ENCODE results near the gene CLIC4. TPM values are rescaled to one million over a fixed set of nuclear protein-coding genes. Genes with fewer than 3 reads are reported as not detected.

Gene CLIC4
- total RNA-seq, 1 experiment from 2014 or later, result 123 TPM

GRCh38 chr1:24858277-24858676, 113.0 kb downstream of the CLIC4 start:
- no peak for DNase-seq (ENCODE audit: low read depth, low spot score)
- in situ Hi-C loops (cut with HindIII; ENCODE audit: low pct_unique_long_range_greater_than_20kb, low sequenced_read_pairs), result no loop called here

- in situ Hi-C loops (cut with HindIII; ENCODE audit: low pct_unique_long_range_greater_than_20kb, low sequenced_read_pairs), result no loop called here
- no peak for DNase-seq (ENCODE audit: low read depth, low spot score)
These were observed 114.1 kb downstream of the CLIC4 start for GRCh38 chr1:24859063-24860010.

DNA sequence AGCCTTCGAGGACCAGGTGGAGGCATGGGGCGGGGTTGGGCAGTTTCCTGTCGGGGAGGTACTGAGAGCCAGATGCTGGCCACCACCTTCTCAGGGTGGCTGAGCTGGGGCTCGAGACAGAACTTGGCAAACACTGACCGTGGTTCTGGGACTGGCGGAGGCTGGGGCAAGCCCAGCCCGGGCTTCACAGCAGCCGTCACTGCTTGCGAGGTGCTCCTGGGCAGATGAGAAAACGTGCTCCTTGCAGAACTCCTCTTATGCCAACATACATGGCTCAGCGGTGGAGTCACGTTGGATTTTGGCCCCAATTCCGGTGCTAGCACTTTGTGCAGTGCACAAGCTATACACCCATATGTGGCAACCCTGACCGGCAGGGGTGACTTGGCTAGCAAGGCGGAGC, 115.6 kb downstream of the CLIC4 start:
- in situ Hi-C loops (cut with HindIII; ENCODE audit: low pct_unique_long_range_greater_than_20kb, low sequenced_read_pairs), result no loop called here
- DNase-seq (ENCODE audit: low read depth, low spot score), result no peak

GRCh38 chr1:24861821-24862727, 116.8 kb downstream of the CLIC4 start:
- DNase-seq (ENCODE audit: low read depth, low spot score), result no peak
- in situ Hi-C loops (cut with HindIII; ENCODE audit: low pct_unique_long_range_greater_than_20kb, low sequenced_read_pairs), result no loop called here

DNA sequence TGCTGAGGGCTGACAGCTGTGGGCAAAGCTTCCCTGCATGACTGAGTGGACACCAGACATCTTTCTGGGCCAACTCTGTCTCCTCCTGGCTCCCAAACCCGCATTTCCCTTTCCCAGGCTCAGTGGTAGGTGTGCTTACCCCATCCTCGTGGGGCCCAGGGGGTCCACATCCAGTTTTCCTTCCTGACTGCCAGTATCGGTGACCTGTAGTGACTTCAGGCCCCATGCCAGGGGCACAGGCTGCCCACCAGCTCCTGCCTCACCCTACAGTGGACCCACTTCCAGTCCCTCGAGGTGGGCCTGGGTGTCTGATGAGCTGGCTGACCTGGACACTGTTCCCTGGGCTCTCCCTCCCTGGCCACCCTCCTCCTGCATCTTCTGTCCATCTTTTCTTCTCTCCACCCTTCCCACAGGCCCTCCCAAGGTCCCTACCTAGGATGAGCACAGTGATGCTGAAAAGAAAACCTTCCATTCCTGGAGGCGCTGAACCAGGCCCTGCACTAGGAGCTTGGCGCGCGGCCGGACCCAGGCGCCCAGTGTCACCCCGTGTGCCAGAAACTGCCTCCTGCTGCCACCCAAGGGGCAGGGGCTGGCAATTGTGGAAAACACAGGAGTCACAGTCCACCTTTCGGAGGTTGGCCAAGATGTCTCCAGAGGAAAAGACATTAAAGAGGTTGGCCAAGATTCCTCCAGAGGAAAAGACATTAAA, 117.7 kb downstream of the CLIC4 start:
- in situ Hi-C loops (cut with HindIII; ENCODE audit: low pct_unique_long_range_greater_than_20kb, low sequenced_read_pairs), result no loop called here
- DNase-seq (ENCODE audit: low read depth, low spot score), result no peak

DNA sequence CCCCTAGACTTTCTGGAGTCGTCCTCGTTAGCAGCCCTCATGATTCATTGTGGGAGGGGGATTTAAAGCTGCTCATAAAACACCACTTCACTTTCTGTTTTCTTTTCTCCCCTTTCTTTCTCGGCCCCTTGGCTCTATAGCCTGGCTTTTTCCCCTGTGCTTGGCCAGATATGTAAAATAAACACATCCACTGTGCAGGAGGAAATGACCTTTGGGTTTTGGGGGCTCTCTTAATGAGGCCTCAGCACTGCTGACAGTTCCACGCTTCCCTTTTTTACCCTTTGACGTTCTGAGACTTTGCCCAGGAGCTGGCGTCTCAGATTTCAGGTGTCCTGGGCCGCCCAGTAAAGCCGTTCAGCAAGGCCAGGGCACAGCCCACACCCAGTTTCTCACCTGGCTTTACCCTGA, 119.1 kb downstream of the CLIC4 start:
- DNase-seq (ENCODE audit: low read depth, low spot score), result no peak
- in situ Hi-C loops (cut with HindIII; ENCODE audit: low pct_unique_long_range_greater_than_20kb, low sequenced_read_pairs), result no loop called here

GRCh38 chr1:24865168-24865567, 119.9 kb downstream of the CLIC4 start:
- in situ Hi-C loops (cut with HindIII; ENCODE audit: low pct_unique_long_range_greater_than_20kb, low sequenced_read_pairs), result no loop called here
- no peak for DNase-seq (ENCODE audit: low read depth, low spot score)

DNA sequence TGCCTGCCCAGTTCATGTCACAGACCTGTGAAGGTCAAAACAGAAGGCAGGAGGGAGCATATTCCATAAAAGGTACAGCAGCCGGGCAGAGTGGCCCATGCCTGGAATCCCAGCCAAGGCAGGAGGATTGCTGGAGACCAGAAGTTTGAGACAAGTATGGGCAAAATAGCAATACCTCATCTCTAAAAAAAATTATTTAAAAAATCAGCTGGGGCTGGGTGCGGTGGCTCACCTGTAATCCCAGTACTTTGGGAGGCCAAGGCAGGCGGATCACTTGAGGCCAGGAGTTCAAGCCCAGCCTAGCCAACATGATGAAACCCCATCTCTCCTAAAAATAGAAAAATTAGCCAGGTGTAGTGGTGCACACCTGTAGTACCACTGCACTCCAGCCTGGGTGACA, 120.3 kb downstream of the CLIC4 start:
- DNase-seq (ENCODE audit: low read depth, low spot score), result no peak
- in situ Hi-C loops (cut with HindIII; ENCODE audit: low pct_unique_long_range_greater_than_20kb, low sequenced_read_pairs), result no loop called here

DNA sequence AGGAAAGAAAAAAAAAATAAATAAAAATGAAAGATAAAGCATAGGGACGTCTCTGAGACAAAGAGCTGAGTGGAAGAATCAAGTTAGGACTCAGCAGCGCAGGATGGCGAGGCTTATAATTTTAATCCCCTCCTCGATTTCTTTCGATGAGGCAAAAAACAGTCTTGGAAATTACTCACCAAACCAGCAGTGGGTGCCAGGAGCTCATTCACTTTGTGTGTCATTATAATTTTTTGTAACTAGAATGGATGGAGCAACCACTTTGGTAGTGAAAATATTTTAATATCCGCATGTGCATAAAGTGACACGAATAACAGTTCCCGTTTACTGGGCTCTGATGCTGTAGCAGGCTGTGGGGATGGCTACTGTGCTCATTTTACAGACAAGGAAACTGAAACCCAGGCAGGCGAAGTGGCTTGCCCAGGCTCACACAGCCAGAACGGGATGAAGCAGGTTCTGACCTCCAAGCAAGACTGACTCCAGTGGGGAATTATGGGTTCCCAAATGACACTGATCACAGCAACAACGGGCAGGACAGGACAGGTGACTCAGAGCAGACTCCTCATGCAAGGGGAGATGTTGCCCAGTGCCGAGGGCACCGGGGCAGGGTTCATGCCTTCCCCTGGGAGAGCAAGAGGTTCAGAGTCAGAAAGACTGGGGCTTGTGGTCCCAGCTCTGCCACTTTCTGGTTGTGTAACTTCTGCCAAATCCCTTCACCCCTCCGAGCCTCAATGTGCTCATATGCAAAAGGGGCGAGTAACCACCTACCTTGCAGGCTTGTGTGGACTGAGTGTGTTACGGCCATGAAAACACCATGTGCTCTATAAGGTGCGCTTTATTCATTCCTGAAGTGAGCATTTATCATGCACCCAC, 121.2 kb downstream of the CLIC4 start:
- DNase-seq (ENCODE audit: low read depth, low spot score), result no peak
- in situ Hi-C loops (cut with HindIII; ENCODE audit: low pct_unique_long_range_greater_than_20kb, low sequenced_read_pairs), result no loop called here

- in situ Hi-C loops (cut with HindIII; ENCODE audit: low pct_unique_long_range_greater_than_20kb, low sequenced_read_pairs), result no loop called here
These were observed 122.0 kb downstream of the CLIC4 start for GRCh38 chr1:24867084-24867870.

GRCh38 chr1:24868016-24868875, 123.0 kb downstream of the CLIC4 start:
- no peak for DNase-seq (ENCODE audit: low read depth, low spot score)
- in situ Hi-C loops (cut with HindIII; ENCODE audit: low pct_unique_long_range_greater_than_20kb, low sequenced_read_pairs), result no loop called here

More at GRCh38 chr1:24867084-24867870, 122.0 kb downstream of the CLIC4 start:
- no peak for DNase-seq (ENCODE audit: low read depth, low spot score)

DNA sequence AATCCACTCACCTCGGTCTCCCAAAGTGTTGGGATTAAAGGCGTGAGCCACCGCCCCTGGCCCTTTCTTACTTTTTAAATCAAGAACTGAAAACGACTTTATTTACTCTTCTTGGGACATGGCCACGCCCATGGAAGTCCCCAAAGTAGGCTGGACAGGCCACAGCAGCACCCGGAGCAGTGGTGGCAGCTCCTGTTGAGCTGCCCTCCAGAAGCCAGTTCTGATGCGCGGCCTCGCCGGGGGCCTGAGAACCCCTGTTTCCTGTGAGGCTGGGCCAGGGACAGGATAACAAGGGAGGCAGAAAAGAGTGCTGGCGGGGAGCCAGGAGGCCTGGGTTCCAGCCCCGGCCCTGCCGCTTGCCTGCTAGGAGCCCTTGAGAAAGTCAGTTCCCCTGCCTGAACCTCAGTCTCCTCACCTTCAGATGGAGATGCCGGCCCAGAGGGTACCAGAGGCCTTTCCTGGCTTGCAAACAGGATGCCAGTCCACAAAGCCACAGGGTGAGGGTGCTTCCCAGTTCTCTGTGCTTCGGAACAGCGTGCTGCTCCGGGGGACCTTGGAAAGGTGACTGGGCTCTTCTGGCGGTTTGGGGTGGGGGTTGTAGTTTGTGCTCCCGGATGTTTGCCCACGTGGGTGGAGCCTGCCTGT, 125.4 kb downstream of the CLIC4 start:
- DNase-seq (ENCODE audit: low read depth, low spot score), result no peak
- in situ Hi-C loops (cut with HindIII; ENCODE audit: low pct_unique_long_range_greater_than_20kb, low sequenced_read_pairs), result no loop called here

GRCh38 chr1:24871306-24871901, 126.2 kb downstream of the CLIC4 start:
- DNase-seq (ENCODE audit: low read depth, low spot score), result no peak
- in situ Hi-C loops (cut with HindIII; ENCODE audit: low pct_unique_long_range_greater_than_20kb, low sequenced_read_pairs), result no loop called here

- no peak for DNase-seq (ENCODE audit: low read depth, low spot score)
- in situ Hi-C loops (cut with HindIII; ENCODE audit: low pct_unique_long_range_greater_than_20kb, low sequenced_read_pairs), result no loop called here
These were observed 127.0 kb downstream of the CLIC4 start for GRCh38 chr1:24872061-24872850.

All from SK-MEL-5 (cell line).